ENCODE measurements around the gene TFCP2. TPM values are rescaled to one million over a fixed set of nuclear protein-coding genes. Genes with fewer than 3 reads are reported as not detected.

Gene TFCP2
- total and polyA plus RNA-seq, 7 experiments from 2014 or later, result 10.8 to 42.3 (median 27.4) TPM

DNA sequence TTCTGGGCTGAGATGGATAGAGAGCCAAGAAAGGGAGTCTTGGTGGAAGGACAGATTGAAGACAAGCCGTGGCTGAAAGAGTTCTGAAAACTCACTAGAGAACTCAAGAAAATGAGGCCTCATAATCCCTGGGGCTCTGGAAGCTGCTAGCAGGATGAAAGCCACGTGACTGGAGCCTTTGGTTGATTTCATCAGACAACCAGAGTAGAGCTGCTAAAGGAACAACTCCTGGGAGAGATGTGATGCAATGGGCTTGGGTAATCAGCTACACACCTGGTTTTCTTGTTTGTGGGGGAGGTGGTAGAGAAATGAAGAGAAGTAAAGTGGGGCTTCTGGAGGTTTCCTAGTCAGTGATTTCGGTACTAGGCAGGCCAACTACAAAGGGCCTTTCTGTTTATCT lies 102.9 kb downstream of the TFCP2 start:
- H3K9me3 Mint-ChIP-seq, result no peaks in the 10 kb centered on the region
- POLR2A ChIA-PET, result interaction anchor here (1.2 to 1.4 kb wide), 2 partner anchors 8 to 12 kb away, joined by 3 to 4 read pairs; no protein-coding TSS in a partner anchor
- Histone ChIP-seq H3K4me1 (ENCODE audit: control insufficient read depth in 2 of 2, insufficient read depth in 2 of 2, low read length in 2 of 2) (no peaks in the 10 kb centered on the region), H3K27me3 (ENCODE audit: control insufficient read depth in 2 of 2, insufficient read depth in 2 of 2, low read length in 2 of 2) (no peaks in the 10 kb centered on the region), H3K9me3 (ENCODE audit: control insufficient read depth in 2 of 3, low read length in 3 of 3) (no peaks in the 10 kb centered on the region), H3K36me3 (ENCODE audit: control insufficient read depth in 2 of 3, insufficient read depth in 3 of 3, low read length in 3 of 3) (peaks cover 5 to 72% (median 8%) of the 10 kb centered on the region in 3 experiments), H3K27ac (ENCODE audit: low read depth, low read length) (no peak overlapping the region), H3K4me3 (ENCODE audit: low read length) (no peak overlapping the region)
- peaks cover 0 to 4% (median 0%) of the 10 kb centered on the region in 7 donors for H3K4me1 Mint-ChIP-seq
- no peaks in the 10 kb centered on the region for H3K27me3 Mint-ChIP-seq
- peak overlapping the region in 2 of 9 donors; percentile 4 to 32 for H3K27ac Mint-ChIP-seq
- CTCF ChIA-PET, result no interaction called here
- DNase-seq (no peak), ATAC-seq (no peak)
- H3K4me3 Mint-ChIP-seq, result no peak overlapping the region
- H3K36me3 Mint-ChIP-seq, result peaks cover 3 to 25% (median 8%) of the 10 kb centered on the region in 5 donors
- intact Hi-C loops (cut with micrococcal nuclease), result no loop called here

DNA sequence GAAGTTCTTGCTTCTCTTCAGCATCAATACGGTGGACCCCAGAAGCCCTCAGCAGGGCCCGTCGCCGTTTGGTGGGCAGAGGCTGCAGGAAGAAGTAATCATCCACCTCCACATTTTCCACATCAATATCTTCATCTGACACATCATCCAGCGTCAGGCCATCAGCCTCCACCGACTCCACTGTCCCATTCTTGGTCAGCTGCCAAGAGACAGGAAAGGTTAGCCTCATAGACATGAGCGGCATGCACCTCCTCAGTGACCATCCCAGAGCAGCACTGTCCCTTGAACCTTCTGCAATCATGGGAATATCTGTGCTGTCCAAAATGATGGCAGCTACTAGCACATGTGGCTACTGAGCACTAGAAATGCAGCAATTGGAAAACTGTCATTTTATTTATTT lies 105.2 kb downstream of the TFCP2 start:
- Mint-ChIP-seq H3K4me3 (no peak overlapping the region), H3K9me3 (no peaks in the 10 kb centered on the region), H3K27me3 (no peaks in the 10 kb centered on the region), H3K4me1 (peaks cover 0 to 1% (median 0%) of the 10 kb centered on the region in 7 donors), H3K27ac (peak overlapping the region in 4 of 9 donors; percentile 20 to 84 (median 54)), H3K36me3 (peaks cover 3 to 33% (median 12%) of the 10 kb centered on the region in 5 donors)
- DNase-seq (no peak), ATAC-seq (no peak)
- no peaks in the 10 kb centered on the region for H3K27me3 ChIP-seq (ENCODE audit: control insufficient read depth in 2 of 2, insufficient read depth in 2 of 2, low read length in 2 of 2)
- peaks cover 5 to 82% (median 12%) of the 10 kb centered on the region in 3 experiments for H3K36me3 ChIP-seq (ENCODE audit: control insufficient read depth in 2 of 3, insufficient read depth in 3 of 3, low read length in 3 of 3)
- no peak overlapping the region for H3K4me3 ChIP-seq (ENCODE audit: low read length)
- H3K9me3 ChIP-seq (ENCODE audit: control insufficient read depth in 2 of 3, low read length in 3 of 3), result no peaks in the 10 kb centered on the region
- intact Hi-C loops (cut with micrococcal nuclease), result no loop called here
- POLR2A ChIA-PET, result no interaction called here
- H3K27ac ChIP-seq (ENCODE audit: low read depth, low read length), result no peak overlapping the region
- CTCF ChIA-PET, result no interaction called here
- no peaks in the 10 kb centered on the region for H3K4me1 ChIP-seq (ENCODE audit: control insufficient read depth in 2 of 2, insufficient read depth in 2 of 2, low read length in 2 of 2)

DNA sequence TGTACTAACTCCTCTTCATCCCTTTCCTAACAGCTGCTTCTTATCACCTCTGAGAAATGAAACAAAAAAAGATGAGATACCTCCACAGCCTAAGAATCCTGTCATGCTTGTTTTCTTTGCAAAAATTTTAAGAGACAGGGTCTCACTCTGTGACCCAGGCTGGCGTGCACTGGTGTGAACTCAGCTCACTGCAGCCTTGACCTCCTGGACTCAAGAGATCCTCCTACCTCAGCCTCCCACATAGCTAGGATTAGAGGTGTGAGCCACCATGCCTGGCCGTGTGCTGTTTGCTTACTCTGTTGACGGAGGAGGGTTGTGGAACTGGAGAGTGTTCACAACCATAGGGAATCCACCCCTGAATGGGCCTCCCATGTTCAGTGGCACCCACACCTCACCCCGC lies 105.7 kb downstream of the TFCP2 start:
- DNase-seq (no peak), ATAC-seq (no peak)
- Mint-ChIP-seq H3K27me3 (no peaks in the 10 kb centered on the region), H3K9me3 (no peaks in the 10 kb centered on the region), H3K36me3 (peaks cover 3 to 35% (median 12%) of the 10 kb centered on the region in 5 donors), H3K4me3 (no peak overlapping the region), H3K4me1 (peaks cover 0 to 1% (median 0%) of the 10 kb centered on the region in 7 donors), H3K27ac (peak overlapping the region in 2 of 9 donors; percentile 28 to 41)
- CTCF ChIA-PET, result no interaction called here
- H3K27me3 ChIP-seq (ENCODE audit: control insufficient read depth in 2 of 2, insufficient read depth in 2 of 2, low read length in 2 of 2), result no peaks in the 10 kb centered on the region
- peaks cover 5 to 83% (median 12%) of the 10 kb centered on the region in 3 experiments for H3K36me3 ChIP-seq (ENCODE audit: control insufficient read depth in 2 of 3, insufficient read depth in 3 of 3, low read length in 3 of 3)
- no peak overlapping the region for H3K27ac ChIP-seq (ENCODE audit: low read depth, low read length)
- H3K4me1 ChIP-seq (ENCODE audit: control insufficient read depth in 2 of 2, insufficient read depth in 2 of 2, low read length in 2 of 2), result no peaks in the 10 kb centered on the region
- POLR2A ChIA-PET, result interaction anchor here (0.8 kb wide), 1 partner anchor 173 kb away, joined by 4 read pairs; no protein-coding TSS in a partner anchor
- H3K4me3 ChIP-seq (ENCODE audit: low read length), result no peak overlapping the region
- intact Hi-C loops (cut with micrococcal nuclease), result no loop called here
- H3K9me3 ChIP-seq (ENCODE audit: control insufficient read depth in 2 of 3, low read length in 3 of 3), result no peaks in the 10 kb centered on the region

DNA sequence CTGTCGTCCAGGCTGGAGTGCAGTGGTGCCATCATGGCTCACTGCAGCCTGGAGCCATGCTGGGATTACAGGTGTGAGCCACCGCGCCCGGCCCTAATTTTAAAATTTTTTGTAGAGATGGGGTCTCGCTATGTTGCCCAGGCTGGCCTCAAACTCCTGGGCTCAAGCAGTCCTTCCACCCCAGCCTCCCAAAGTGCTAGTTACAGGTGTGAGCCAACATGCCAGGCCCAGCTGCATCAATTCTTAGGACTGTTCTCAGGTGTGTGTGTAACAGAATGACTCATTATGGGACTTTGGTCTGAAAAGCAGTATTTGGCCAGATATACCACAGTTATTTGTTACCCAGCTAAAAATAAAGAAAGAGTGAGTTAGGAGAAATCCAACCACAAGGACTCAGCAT lies 107.4 kb downstream of the TFCP2 start:
- Mint-ChIP-seq H3K27me3 (no peaks in the 10 kb centered on the region), H3K9me3 (no peaks in the 10 kb centered on the region), H3K36me3 (peaks cover 3 to 33% (median 6%) of the 10 kb centered on the region in 5 donors), H3K4me1 (no peaks in the 10 kb centered on the region), H3K4me3 (no peak overlapping the region), H3K27ac (no peak overlapping the region)
- H3K4me3 ChIP-seq (ENCODE audit: low read length), result no peak overlapping the region
- intact Hi-C loops (cut with micrococcal nuclease), result no loop called here
- H3K9me3 ChIP-seq (ENCODE audit: control insufficient read depth in 2 of 3, low read length in 3 of 3), result no peaks in the 10 kb centered on the region
- no peaks in the 10 kb centered on the region for H3K27me3 ChIP-seq (ENCODE audit: control insufficient read depth in 2 of 2, insufficient read depth in 2 of 2, low read length in 2 of 2)
- H3K27ac ChIP-seq (ENCODE audit: low read depth, low read length), result no peak overlapping the region
- DNase-seq, result no peak
- CTCF ChIA-PET, result no interaction called here
- peaks cover 0 to 76% (median 4%) of the 10 kb centered on the region in 3 experiments for H3K36me3 ChIP-seq (ENCODE audit: control insufficient read depth in 2 of 3, insufficient read depth in 3 of 3, low read length in 3 of 3)
- ATAC-seq, result no peak
- H3K4me1 ChIP-seq (ENCODE audit: control insufficient read depth in 2 of 2, insufficient read depth in 2 of 2, low read length in 2 of 2), result no peaks in the 10 kb centered on the region
- POLR2A ChIA-PET, result no interaction called here

DNA sequence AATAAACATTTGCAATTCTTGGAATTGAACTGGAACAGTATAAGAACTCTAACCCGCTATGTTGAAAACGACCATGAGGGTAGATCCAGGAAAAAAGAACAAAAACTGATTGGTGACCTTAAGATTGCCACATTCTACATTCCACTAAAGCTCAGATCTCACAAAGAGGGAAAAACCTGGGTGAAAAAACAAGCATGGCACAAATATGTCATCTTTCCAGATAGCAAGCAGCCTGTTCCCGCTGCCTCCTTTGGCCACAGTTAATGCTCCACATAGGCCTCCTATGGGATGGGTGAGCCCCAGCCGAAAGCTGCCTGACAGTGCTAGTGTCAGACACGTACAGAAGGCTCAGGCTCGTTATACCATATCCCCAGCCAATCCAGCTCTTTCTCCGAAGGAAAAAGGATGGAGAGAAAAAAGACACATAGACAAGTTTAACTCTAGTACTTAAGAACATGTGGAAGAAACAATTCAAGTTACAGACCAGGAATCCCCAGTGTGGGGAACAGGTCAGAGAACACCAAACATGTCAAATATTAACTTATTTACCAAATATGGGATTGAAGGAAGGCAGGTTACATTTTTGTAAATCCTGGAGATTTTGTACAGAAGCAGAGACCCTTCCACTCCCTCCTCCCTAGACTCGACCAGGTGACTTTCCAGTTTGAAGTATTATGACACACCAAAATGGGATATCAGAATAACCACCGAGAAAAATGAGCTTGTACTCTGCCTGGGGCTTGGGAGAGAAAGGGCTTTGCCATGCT lies 110.1 kb downstream of the TFCP2 start:
- Histone ChIP-seq H3K4me1 (ENCODE audit: control insufficient read depth in 2 of 2, insufficient read depth in 2 of 2, low read length in 2 of 2) (no peaks in the 10 kb centered on the region), H3K27me3 (ENCODE audit: control insufficient read depth in 2 of 2, insufficient read depth in 2 of 2, low read length in 2 of 2) (no peaks in the 10 kb centered on the region), H3K9me3 (ENCODE audit: control insufficient read depth in 2 of 3, low read length in 3 of 3) (no peaks in the 10 kb centered on the region), H3K27ac (ENCODE audit: low read depth, low read length) (no peak overlapping the region), H3K4me3 (ENCODE audit: low read length) (no peak overlapping the region), H3K36me3 (ENCODE audit: control insufficient read depth in 2 of 3, insufficient read depth in 3 of 3, low read length in 3 of 3) (peaks cover 0 to 84% (median 9%) of the 10 kb centered on the region in 3 experiments)
- H3K9me3 Mint-ChIP-seq, result no peaks in the 10 kb centered on the region
- no peak for DNase-seq
- H3K27ac Mint-ChIP-seq, result peak overlapping the region in 7 of 9 donors; percentile 25 to 89 (median 52)
- peaks cover 6 to 49% (median 13%) of the 10 kb centered on the region in 5 donors for H3K36me3 Mint-ChIP-seq
- ATAC-seq, result no peak
- H3K4me3 Mint-ChIP-seq, result no peak overlapping the region
- POLR2A ChIA-PET, result interaction anchor here (0.8 to 0.9 kb wide), 4 partner anchors 10 to 20 kb away, joined by 3 read pairs; partner anchors contain the start of gene CSRNP2
- intact Hi-C loops (cut with micrococcal nuclease), result no loop called here
- H3K4me1 Mint-ChIP-seq, result no peaks in the 10 kb centered on the region
- CTCF ChIA-PET, result no interaction called here
- H3K27me3 Mint-ChIP-seq, result no peaks in the 10 kb centered on the region

DNA sequence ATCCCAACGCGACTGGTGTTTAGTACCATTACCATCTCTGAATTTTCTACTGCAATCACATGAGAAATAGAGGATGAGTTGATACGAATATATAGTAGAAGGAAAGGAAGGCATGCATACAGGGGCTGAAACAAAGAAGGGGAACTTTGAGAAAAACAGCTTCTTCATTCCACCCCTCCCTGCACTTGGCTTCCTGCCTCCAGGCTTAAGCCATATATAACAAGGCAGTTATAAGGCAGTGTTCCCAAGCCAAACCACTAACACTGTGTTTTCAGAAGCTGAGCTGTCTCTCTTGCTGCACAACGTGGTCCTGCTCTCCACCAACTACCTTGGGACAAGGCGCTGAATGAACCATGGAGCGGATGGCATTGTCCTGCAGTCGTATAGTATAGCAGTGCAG lies 113.8 kb downstream of the TFCP2 start:
- Histone ChIP-seq H3K4me1 (ENCODE audit: control insufficient read depth in 2 of 2, insufficient read depth in 2 of 2, low read length in 2 of 2) (no peaks in the 10 kb centered on the region), H3K27ac (ENCODE audit: low read depth, low read length) (no peak overlapping the region), H3K27me3 (ENCODE audit: control insufficient read depth in 2 of 2, insufficient read depth in 2 of 2, low read length in 2 of 2) (no peaks in the 10 kb centered on the region), H3K9me3 (ENCODE audit: control insufficient read depth in 2 of 3, low read length in 3 of 3) (no peaks in the 10 kb centered on the region), H3K36me3 (ENCODE audit: control insufficient read depth in 2 of 3, insufficient read depth in 3 of 3, low read length in 3 of 3) (peaks cover 5 to 82% (median 7%) of the 10 kb centered on the region in 3 experiments), H3K4me3 (ENCODE audit: low read length) (no peak overlapping the region)
- H3K9me3 Mint-ChIP-seq, result no peaks in the 10 kb centered on the region
- H3K4me3 Mint-ChIP-seq, result no peak overlapping the region
- peaks cover 4 to 46% (median 17%) of the 10 kb centered on the region in 5 donors for H3K36me3 Mint-ChIP-seq
- H3K4me1 Mint-ChIP-seq, result peaks cover 0 to 2% (median 0%) of the 10 kb centered on the region in 7 donors
- H3K27me3 Mint-ChIP-seq, result no peaks in the 10 kb centered on the region
- DNase-seq (no peak), ATAC-seq (no peak)
- ChIA-PET POLR2A (interaction anchor here (0.7 to 1.0 kb wide), 2 partner anchors 25 to 296 kb away, joined by 3 to 5 read pairs; partner anchors contain the start of gene CSRNP2), CTCF (no interaction called here)
- intact Hi-C loops (cut with micrococcal nuclease), result no loop called here
- peak overlapping the region in 1 of 9 donors; percentile 22 for H3K27ac Mint-ChIP-seq

Data from naive thymus-derived CD4-positive, alpha-beta T cell (primary cell).